HepG2 (cell line): ENCODE data around the gene PHLDB1. TPM values are rescaled to one million over a fixed set of nuclear protein-coding genes. Genes with fewer than 3 reads are reported as not detected.

ENCODE experiments used
- AGO2 ChIP-seq: fragments of 200-400 bp; formaldehyde crosslinking; optimal IDR thresholded peaks from 2 replicates; pipeline ENCODE3; 2017; ENCODE audit warnings: mild to moderate bottlenecking, low read depth, low read length, moderate library complexity
- CTCF ChIP-seq: sonication (generic); formaldehyde crosslinking; IDR thresholded peaks from 2 replicates; pipeline ENCODE4 v1.5.0; 2020; ENCODE audit warnings: mild to moderate bottlenecking, missing genetic modification reagents, moderate library complexity
- DZIP1 ChIP-seq: sonication (generic); formaldehyde crosslinking; IDR thresholded peaks from 2 replicates; pipeline ENCODE4 v1.5.0; 2020; ENCODE audit warnings: mild to moderate bottlenecking, missing genetic modification reagents
- KDM3A ChIP-seq: IDR thresholded peaks from 2 replicates; pipeline ENCODE4 v1.6.1; 2018; ENCODE audit warnings: low read depth, missing compliant biosample characterization
- NCOA2 ChIP-seq: sonication (generic); formaldehyde crosslinking; IDR thresholded peaks from 2 replicates; pipeline ENCODE4 v1.8.0; 2022; ENCODE audit warnings: inconsistent platforms
- ZBTB26 ChIP-seq: IDR thresholded peaks from 2 replicates; pipeline ENCODE4 v1.6.1; 2016; ENCODE audit warnings: missing compliant biosample characterization, missing genetic modification reagents, borderline replicate concordance
- ZNF234 ChIP-seq: sonication (generic); formaldehyde crosslinking; conservative IDR thresholded peaks from 2 replicates; pipeline ENCODE4 v1.5.1; 2020; ENCODE audit warnings: mild to moderate bottlenecking, missing genetic modification reagents
- ZNF264 ChIP-seq: sonication (generic); formaldehyde crosslinking; IDR thresholded peaks from 2 replicates; pipeline ENCODE4 v1.4.0; 2020; ENCODE audit warnings: missing genetic modification reagents
- ZNF3 ChIP-seq: IDR thresholded peaks from 2 replicates; pipeline ENCODE4 v1.7.0; 2017; ENCODE audit warnings: inconsistent platforms
- ZNF569 ChIP-seq: sonication (generic); formaldehyde crosslinking; IDR thresholded peaks from 2 replicates; pipeline ENCODE4 v1.5.0; 2020; ENCODE audit warnings: mild to moderate bottlenecking, missing genetic modification reagents, moderate library complexity, borderline replicate concordance
- ZNF614 ChIP-seq: IDR thresholded peaks from 2 replicates; pipeline ENCODE4 v1.6.1; 2018; ENCODE audit warnings: missing biosample characterization, missing genetic modification reagents, inconsistent platforms, borderline replicate concordance
- ZNF724P ChIP-seq: sonication (generic); formaldehyde crosslinking; IDR thresholded peaks from 2 replicates; pipeline ENCODE4 v1.8.0; 2022; ENCODE audit warnings: missing genetic modification reagents, borderline replicate concordance
- polyA plus RNA-seq, 8 experiments: library from polyadenylated mRNA; depleted of rRNA in 3 of 8; stranded (reverse) in 7 of 8; unstranded in 1 of 8; fragments of >200 nt; fragmentation: Illumina TruSeq in 4 of 8; extraction: Trizol in 4 of 8; gene quantifications; 2 replicates each; pipeline versions ENCODE4 v1.2.1 to v1.2.3, GENCODE V29; 2011 to 2016; ENCODE audit warnings: low read depth in 4 of 8, missing spikeins in 1 of 8, mixed read lengths in 1 of 8; ENCODE audit not compliant: insufficient read depth in 1 of 8
- total RNA-seq, 5 experiments: library from RNA; depleted of rRNA; stranded (reverse); fragments of >200 nt; fragmentation: Illumina TruSeq; extraction: Trizol; gene quantifications; 2 replicates each; pipeline ENCODE4 v1.2.3, GENCODE V29; 2016; ENCODE audit warnings: low read depth in 1 of 5
- TF ChIP-seq, protein P1 (sequence below): sonication (generic); formaldehyde crosslinking; IDR thresholded peaks from one replicate; pipeline ENCODE4 v1.5.1; 2020; ENCODE audit warnings: mild to moderate bottlenecking, missing genetic modification reagents; ENCODE audit errors: not compliant biosample characterization
- TF ChIP-seq, protein P2 (sequence below): sonication (generic); formaldehyde crosslinking; IDR thresholded peaks from 2 replicates; pipeline ENCODE4 v1.5.0; 2020; ENCODE audit warnings: missing genetic modification reagents, mild to moderate bottlenecking, borderline replicate concordance

The PHLDB1 gene
- total and polyA plus RNA-seq, 2 of the 13 experiments (the other 11 are each of a cell fraction or from before 2014, with no cell fraction given) = 13.8 to 14.2 TPM

GRCh38 chr11:118679483-118679882, 72.1 kb downstream of the PHLDB1 start, which contains the start of gene TREH (continued):
- no peak for TF ChIP-seq DZIP1 (CRISPR knock-in tag)
- no peak for TF ChIP-seq ZBTB26 (CRISPR knock-in tag)
- no peak for TF ChIP-seq ZNF3 (CRISPR knock-in tag)
- TF ChIP-seq, protein P1, sequence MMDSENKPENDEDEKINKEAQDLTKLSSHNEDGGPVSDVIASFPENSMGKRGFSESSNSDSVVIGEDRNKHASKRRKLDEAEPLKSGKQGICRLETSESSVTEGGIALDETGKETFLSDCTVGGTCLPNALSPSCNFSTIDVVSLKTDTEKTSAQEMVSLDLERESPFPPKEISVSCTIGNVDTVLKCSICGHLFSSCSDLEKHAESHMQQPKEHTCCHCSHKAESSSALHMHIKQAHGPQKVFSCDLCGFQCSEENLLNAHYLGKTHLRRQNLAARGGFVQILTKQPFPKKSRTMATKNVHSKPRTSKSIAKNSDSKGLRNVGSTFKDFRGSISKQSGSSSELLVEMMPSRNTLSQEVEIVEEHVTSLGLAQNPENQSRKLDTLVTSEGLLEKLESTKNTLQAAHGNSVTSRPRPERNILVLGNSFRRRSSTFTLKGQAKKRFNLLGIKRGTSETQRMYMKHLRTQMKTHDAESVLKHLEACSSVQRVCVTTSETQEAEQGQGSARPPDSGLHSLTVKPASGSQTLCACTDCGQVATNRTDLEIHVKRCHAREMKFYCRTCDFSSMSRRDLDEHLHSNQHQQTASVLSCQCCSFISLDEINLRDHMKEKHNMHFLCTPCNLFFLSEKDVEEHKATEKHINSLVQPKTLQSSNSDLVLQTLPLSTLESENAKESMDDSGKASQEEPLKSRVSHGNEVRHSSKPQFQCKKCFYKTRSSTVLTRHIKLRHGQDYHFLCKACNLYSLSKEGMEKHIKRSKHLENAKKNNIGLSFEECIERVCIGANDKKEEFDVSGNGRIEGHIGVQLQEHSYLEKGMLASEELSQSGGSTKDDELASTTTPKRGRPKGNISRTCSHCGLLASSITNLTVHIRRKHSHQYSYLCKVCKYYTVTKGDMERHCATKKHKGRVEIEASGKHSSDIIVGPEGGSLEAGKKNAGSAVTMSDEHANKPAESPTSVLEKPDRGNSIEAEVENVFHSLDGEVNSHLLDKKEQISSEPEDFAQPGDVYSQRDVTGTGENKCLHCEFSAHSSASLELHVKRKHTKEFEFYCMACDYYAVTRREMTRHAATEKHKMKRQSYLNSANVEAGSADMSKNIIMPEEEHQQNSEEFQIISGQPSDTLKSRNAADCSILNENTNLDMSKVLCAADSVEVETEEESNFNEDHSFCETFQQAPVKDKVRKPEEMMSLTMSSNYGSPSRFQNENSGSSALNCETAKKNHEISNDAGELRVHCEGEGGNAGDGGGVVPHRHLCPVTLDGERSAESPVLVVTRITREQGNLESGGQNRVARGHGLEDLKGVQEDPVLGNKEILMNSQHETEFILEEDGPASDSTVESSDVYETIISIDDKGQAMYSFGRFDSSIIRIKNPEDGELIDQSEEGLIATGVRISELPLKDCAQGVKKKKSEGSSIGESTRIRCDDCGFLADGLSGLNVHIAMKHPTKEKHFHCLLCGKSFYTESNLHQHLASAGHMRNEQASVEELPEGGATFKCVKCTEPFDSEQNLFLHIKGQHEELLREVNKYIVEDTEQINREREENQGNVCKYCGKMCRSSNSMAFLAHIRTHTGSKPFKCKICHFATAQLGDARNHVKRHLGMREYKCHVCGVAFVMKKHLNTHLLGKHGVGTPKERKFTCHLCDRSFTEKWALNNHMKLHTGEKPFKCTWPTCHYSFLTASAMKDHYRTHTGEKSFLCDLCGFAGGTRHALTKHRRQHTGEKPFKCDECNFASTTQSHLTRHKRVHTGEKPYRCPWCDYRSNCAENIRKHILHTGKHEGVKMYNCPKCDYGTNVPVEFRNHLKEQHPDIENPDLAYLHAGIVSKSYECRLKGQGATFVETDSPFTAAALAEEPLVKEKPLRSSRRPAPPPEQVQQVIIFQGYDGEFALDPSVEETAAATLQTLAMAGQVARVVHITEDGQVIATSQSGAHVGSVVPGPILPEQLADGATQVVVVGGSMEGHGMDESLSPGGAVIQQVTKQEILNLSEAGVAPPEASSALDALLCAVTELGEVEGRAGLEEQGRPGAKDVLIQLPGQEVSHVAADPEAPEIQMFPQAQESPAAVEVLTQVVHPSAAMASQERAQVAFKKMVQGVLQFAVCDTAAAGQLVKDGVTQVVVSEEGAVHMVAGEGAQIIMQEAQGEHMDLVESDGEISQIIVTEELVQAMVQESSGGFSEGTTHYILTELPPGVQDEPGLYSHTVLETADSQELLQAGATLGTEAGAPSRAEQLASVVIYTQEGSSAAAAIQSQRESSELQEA (CRISPR knock-in tag) = no peak
- TF ChIP-seq ZNF264 (CRISPR knock-in tag) = no peak
- TF ChIP-seq, protein P2, sequence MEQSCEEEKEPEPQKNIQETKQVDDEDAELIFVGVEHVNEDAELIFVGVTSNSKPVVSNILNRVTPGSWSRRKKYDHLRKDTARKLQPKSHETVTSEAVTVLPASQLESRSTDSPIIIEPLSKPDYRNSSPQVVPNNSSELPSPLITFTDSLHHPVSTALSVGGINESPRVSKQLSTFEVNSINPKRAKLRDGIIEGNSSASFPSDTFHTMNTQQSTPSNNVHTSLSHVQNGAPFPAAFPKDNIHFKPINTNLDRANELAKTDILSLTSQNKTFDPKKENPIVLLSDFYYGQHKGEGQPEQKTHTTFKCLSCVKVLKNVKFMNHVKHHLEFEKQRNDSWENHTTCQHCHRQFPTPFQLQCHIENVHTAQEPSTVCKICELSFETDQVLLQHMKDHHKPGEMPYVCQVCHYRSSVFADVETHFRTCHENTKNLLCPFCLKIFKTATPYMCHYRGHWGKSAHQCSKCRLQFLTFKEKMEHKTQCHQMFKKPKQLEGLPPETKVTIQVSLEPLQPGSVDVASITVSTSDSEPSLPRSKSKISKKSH = no peak
- no peak for TF ChIP-seq ZNF234 (CRISPR knock-in tag)
- TF ChIP-seq NCOA2 = no peak
- no peak for TF ChIP-seq ZNF724P
- TF ChIP-seq ZNF569 (CRISPR knock-in tag) = no peak
- no peak; the same call in 1 of the 2 replicates for TF ChIP-seq ZNF614 (CRISPR knock-in tag)
- no peak for TF ChIP-seq AGO2
- TF ChIP-seq CTCF (CRISPR knock-in tag) = no peak
- TF ChIP-seq KDM3A = no peak
